Measurements from ENCODE around the gene SERPINB3. TPM values are rescaled to one million over a fixed set of nuclear protein-coding genes. Genes with fewer than 3 reads are reported as not detected.
"Not testable (repeated sequence)": the region's sequence is repeated elsewhere in the genome, so short reads cannot be mapped to it uniquely, and the experiment has no call there.

Gene SERPINB3
- total and polyA plus RNA-seq, 10 donors, result 0.05 to 0.09 TPM; not detected in 8

GRCh38 chr18:63646936-63647335 lies 14.8 kb downstream of the SERPINB3 start:
- intact Hi-C loops (cut with DNase I; ENCODE audit: low total_unique reads), result no loop called here
- no peaks in the 10 kb centered on the region for H3K9me3 ChIP-seq

GRCh38 chr18:63644694-63645093 lies 17.0 kb downstream of the SERPINB3 start:
- intact Hi-C loops (cut with DNase I; ENCODE audit: low total_unique reads); H3K4me1 ChIP-seq; H3K9me3 ChIP-seq; H3K27ac ChIP-seq; H3K27me3 ChIP-seq (replicated peaks in 1 of 7); H3K4me3 ChIP-seq; DNase-seq; H3K36me3 ChIP-seq: not testable (repeated sequence)
- WGBS, 5 donors, result 41 to 100% (median 95%) methylated on average over 1 of the region's 1 CpG

More at GRCh38 chr18:63646936-63647335, 14.8 kb downstream of the SERPINB3 start:
- no peak for DNase-seq
- Histone ChIP-seq H3K4me1 (no peaks in the 10 kb centered on the region), H3K4me3 (no peak overlapping the region), H3K27ac (no peak overlapping the region), H3K36me3 (no peaks in the 10 kb centered on the region), H3K27me3 (replicated peaks in 1 of 7) (no peaks in the 10 kb centered on the region)
- TF ChIP-seq POLR2AphosphoS5 (IDR thresholded peaks at IDR 0.05) (no peak), POLR2A (IDR thresholded peaks at IDR 0.05) (no peak), CTCF (IDR thresholded peaks at IDR 0.05 in 8 of 11, conservative IDR thresholded peaks at IDR 0.05 in 3 of 11) (no peak)

GRCh38 chr18:63644142-63644541 lies 17.6 kb downstream of the SERPINB3 start, which contains the start of gene SERPINB4:
Gene SERPINB4, minus strand, starts transcription at chr18:63644256. Its CDS starts 679 bp downstream, at chr18:63643577.
- H3K4me3 ChIP-seq; H3K36me3 ChIP-seq; intact Hi-C loops (cut with DNase I; ENCODE audit: low total_unique reads); H3K27me3 ChIP-seq (replicated peaks in 1 of 7); DNase-seq; H3K27ac ChIP-seq; H3K9me3 ChIP-seq; H3K4me1 ChIP-seq: not testable (repeated sequence)
- 63 to 94% (median 75%) methylated on average over 1 to 2 of the region's 2 CpGs for WGBS, 5 donors

GRCh38 chr18:63642668-63643356 lies 18.9 kb downstream of the SERPINB3 start:
- H3K36me3 ChIP-seq; intact Hi-C loops (cut with DNase I; ENCODE audit: low total_unique reads); H3K4me1 ChIP-seq; H3K27ac ChIP-seq; H3K9me3 ChIP-seq; H3K27me3 ChIP-seq (replicated peaks in 1 of 7); DNase-seq; H3K4me3 ChIP-seq: not testable (repeated sequence)
- 86 to 95% (median 93%) methylated on average over 4 of the region's 4 CpGs for WGBS, 5 donors

- H3K4me3 ChIP-seq; H3K4me1 ChIP-seq; H3K27ac ChIP-seq; H3K27me3 ChIP-seq (replicated peaks in 1 of 7); DNase-seq; H3K9me3 ChIP-seq; H3K36me3 ChIP-seq; intact Hi-C loops (cut with DNase I; ENCODE audit: low total_unique reads): not testable (repeated sequence)
- WGBS, 5 donors, result 88 to 96% (median 93%) methylated on average over 4 of the region's 4 CpGs
These were observed 20.5 kb downstream of the SERPINB3 start for GRCh38 chr18:63641157-63641680.

GRCh38 chr18:63637703-63638102 lies 24.0 kb downstream of the SERPINB3 start:
- peaks cover 0 to 12% (median 0%) of the 10 kb centered on the region in 8 donors for H3K9me3 ChIP-seq
- H3K27me3 ChIP-seq (replicated peaks in 1 of 7), result no peaks in the 10 kb centered on the region
- intact Hi-C loops (cut with DNase I; ENCODE audit: low total_unique reads), result no loop called here
- 77 to 88% (median 86%) methylated on average over 6 of the region's 6 CpGs for WGBS, 5 donors
- H3K36me3 ChIP-seq, result no peaks in the 10 kb centered on the region
- H3K4me3 ChIP-seq, result no peak overlapping the region
- TF ChIP-seq CTCF (IDR thresholded peaks at IDR 0.05 in 8 of 11, conservative IDR thresholded peaks at IDR 0.05 in 3 of 11) (no peak), POLR2AphosphoS5 (IDR thresholded peaks at IDR 0.05) (no peak), POLR2A (IDR thresholded peaks at IDR 0.05) (no peak)
- no peak overlapping the region for H3K27ac ChIP-seq
- no peak for DNase-seq
- no peaks in the 10 kb centered on the region for H3K4me1 ChIP-seq
